DLD1 (cell line): Measurements from ENCODE around the gene SOWAHB.

Source experiments
- in situ Hi-C: cut with HindIII; loops from 2 replicates; pipeline ENCODE4 v1.10.0; 2017; ENCODE audit warnings: low sequenced_read_pairs

SOWAHB gene, protein sequence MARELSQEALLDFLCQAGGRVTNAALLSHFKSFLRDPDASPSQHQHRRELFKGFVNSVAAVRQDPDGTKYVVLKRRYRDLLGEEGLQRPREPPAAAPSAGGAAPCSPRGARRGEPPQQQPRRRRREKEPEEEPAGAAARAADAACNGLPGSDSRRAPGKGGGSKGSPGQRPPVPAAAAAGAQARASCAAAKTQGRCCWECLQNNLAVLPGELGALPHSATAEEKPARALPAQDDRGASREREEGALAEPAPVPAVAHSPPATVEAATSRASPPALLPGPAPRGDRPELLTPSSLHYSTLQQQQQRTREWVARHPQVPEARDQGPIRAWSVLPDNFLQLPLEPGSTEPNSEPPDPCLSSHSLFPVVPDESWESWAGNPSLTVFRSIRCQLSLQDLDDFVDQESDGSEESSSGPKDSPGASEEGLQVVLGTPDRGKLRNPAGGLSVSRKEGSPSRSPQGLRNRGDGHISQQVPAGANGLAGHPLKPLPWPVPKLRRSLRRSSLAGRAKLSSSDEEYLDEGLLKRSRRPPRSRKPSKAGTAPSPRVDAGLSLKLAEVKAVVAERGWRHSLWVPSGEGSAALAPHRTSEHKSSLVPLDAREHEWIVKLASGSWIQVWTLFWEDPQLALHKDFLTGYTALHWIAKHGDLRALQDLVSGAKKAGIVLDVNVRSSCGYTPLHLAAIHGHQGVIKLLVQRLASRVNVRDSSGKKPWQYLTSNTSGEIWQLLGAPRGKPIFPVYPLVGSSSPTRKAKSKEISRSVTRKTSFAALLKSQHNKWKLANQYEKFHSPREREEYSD

DNA sequence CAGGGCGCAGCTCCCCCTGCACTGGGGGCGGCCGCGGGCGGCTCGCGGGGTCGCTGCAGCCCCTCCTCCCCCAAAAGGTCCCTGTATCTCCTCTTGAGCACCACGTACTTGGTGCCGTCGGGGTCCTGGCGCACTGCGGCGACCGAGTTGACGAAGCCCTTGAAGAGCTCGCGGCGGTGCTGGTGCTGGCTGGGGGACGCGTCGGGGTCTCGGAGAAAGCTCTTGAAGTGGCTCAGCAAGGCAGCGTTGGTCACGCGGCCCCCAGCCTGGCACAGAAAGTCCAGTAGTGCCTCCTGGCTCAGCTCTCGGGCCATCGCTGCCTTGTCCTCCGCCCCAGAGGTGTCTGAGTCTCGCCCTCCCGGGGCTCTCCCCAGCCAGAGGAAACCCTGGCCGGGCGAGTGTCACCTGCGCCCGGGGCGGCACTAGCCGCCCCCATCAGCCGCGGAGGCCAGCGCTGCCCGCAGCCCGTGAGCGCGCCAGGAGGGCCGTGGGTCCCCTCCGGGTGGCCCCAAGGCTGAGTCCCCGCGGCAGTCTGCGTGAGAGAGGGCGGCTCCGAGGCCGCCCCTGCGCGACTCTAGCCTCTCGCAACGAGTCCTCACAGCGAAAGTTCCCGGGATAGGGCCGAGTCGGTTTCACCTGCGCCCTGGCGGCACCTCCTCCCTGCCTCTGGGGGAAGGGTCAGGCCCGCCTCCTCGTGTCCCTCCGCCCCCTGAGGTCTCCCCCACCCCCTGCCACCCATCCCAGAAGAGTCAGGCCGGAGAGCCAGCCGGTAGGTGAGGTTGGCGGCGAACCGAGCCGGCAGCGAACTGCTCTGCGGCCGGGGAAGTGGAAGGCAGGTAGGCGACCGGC lies at the start of gene SOWAHB:
TSS of gene SOWAHB (minus strand) at position 609 of the 849 bp plus-strand sequence. CDS start at position 314, 295 bp downstream.
- in situ Hi-C loops: no loop called here

DNA sequence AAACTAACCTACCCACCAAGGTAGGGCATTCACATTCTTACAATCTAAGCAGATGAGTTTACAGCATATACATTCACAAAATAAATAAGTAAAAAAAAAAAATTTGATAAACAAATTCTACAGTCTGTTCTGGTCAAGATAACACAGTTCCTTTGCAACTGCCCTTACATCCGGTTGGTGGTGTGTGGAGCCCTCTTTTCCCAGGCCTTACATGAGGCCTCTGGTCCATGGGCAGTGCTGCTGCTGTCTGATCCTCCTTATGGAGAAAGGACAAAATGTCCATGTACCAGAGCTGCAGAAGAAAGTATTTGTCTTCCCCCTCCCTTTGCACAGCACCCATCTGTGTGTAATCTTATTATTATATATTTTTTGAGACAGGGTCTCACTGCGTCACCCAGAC lies 49.4 kb upstream of the SOWAHB start:
- in situ Hi-C loops: no loop called here

DNA sequence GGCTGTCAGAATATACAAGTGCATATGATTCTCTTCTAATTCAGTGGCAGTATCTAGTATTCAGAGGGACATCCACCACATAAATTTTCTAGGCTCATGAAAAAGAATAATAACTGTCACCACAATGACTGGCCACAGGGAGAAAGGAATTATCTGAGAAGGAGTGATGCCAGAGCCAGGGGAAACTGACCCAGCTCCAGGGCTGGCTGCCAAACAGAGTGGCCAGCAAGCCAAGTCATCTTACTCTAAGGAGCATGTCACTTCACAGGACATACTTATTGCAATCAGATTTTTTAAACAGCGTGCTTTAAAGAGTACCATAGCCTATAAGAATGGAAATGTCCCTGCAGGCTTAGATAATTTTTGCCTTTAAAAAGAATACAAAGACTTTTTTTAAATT lies 45.8 kb upstream of the SOWAHB start:
- in situ Hi-C loops: no loop called here

DNA sequence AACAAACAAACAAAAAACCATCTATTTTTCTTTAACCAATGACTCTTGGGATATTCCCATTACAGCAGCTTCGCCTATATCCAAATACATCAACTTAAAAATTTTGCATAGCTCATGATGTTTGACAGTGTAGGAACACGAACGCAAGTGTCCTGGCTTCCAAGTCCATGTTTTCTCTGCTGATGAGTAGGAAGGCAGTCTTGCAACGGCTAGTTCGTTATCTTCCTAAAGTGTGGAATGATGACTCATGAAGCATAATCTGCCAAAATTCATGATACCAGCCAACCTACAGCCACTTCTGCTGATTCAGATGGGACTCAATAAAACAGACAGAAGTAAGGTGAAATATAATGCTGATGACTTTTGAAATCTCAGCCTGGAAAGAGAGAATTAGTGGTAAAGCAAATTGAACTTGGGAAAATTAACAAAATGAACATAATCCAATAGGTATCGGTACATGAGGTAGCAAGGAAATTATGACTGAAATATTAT lies 45.2 kb upstream of the SOWAHB start:
- in situ Hi-C loops: no loop called here

DNA sequence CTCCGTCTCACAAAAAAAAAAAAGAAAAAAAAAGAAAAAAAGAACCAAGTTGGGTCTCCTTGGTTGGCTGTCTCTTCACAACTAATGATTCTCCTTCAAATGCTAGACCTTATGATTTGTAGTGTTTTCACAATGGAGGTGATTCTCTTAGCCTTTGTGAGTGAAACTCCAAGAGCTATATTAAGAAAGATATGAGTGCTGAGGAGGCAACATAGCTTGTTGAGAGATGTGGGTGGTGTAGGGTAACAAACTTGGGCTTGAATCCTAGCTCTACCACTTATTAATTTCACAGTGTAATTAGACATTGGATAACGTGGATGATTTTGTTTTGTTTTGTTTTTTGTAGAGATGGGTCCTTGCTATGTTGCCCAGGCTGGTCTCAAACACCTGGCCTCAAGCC lies 41.2 kb upstream of the SOWAHB start:
- in situ Hi-C loops: no loop called here

DNA sequence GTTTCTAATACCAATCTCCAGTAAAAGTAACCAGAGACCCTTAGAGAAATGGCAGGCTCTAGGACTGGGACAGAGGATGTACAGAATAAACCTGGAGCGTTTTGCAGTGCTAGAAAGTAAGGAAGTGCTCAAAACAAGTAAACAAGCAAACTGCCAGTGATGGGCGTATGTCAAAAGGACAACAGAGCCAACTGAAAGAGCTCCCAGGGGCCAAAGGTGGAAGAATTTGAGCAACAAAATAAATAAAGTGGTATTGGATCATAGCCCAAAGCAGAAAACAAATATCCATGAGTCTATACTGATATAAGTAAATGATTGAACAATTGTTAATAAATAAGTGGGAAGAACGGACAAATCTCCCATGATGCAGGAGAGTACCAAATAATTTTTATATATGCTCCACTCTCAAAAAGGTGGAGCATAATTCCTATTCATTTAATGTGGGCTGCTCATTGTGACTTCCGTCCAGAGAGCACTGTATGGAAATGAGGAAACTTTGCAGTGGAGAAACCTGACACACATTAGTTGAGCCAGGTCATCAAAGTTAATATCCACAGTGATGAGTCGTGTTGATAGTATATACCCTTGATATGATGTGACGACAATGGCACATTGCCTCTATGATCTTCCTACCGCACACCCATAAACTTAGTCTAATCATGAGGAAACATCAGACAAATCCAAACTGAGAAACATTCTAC lies 33.8 kb upstream of the SOWAHB start:
- in situ Hi-C loops: no loop called here

DNA sequence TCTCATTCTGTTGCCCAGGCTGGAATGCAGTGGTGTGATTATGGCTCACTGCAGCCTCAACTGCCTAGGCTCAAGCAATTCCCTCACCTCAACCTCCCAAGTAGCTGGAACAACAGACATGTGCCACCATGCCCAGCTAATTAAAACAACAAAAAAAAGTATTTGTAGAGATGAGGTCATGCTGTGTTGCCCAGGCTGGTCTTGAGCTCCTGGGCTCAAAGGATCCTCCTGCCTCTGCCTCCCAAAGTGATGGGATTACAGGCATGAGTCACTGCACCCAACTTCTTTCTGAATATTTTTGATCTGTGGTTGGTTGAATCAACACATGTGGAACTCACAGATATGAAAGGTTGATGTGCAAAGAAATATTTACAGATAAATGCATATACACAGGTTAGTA lies 33.1 kb upstream of the SOWAHB start:
- in situ Hi-C loops: no loop called here

DNA sequence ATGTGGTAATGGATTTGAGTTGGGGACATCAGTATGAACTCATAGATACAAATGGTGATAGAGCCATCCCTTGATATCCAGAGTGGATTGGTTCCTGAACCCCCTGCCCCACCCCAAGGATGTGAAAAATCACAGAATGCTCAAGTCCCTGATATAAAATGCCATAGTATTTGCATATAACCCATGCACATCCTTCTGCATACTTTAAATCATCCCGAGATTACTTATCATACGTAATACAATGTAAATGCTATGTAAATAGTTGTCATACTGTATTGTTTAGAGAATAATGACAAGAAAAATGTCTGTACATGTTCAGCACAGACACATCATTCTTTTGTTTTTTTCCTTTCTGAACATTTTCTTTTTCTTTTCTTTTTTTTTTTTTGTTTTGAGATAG lies 32.7 kb upstream of the SOWAHB start:
- in situ Hi-C loops: no loop called here

DNA sequence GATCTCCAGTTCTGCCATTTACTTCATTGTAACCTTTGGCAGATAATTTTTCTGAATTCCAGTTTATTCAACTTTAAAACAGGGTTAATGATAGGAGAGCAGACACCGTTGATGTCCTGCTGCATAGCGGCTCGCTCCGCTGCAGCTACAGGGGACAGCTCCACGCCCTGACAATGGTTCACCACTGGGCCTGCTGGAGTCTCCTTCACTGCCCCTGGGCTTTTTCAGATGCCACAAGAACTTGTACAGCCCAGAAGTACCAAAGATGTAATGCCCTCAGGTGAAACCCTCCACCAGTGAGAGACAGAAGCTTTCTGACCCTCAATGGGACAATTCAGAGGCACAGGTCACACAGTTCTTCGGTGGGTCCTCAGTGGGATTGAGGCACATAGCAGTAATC lies 28.9 kb upstream of the SOWAHB start:
- in situ Hi-C loops: no loop called here

DNA sequence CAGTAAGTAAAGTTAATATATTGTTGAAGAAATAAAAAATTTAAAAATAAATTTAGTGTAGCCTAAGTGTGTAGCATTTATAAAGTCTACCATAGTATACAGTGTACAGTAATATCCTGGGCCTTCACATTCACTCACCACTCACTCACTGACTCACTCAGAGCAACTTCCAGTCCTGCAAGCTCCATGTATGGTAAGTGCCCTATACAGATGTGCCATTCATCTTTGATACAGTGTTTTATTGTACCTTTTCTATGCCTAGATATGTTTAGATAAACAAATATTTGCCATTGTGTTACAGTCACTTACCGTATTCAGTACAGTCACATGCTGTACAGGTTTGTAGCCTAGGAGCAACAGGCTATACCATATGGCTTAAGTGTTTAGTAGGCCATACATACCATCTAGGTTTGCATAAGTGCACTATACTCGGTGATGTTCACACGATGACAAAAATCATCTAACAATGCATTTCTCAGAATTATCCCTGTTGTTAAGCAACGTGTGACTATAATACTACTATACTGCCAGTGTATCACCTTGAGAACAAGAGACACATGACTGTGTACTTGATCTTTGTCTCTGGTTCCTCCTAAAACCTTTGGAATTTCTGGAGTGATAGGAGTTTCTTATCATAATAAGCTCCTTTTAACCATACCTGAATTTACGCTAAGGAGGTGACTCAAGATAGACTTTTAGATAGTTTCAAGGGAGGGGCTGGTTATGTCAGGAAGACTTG lies 25.8 kb upstream of the SOWAHB start:
- in situ Hi-C loops: no loop called here

DNA sequence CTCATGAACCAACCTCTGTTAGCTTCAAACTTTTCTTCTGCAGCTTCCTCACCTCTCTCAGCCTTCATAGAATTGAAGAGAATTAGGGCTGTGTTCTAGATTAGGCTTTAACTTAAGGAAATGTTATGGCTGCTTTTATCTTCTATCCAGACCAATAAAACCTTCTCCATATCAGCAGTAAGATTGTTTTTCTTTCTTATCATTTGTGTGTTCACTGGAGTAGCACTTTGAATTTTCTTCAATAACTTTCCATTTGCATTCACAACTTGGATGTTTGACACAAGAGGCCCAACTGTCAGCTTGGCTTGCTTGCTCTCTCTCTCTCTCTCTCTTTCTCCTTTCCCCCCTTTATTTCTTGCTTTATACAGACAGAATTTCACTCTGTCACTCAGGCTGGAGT lies 22.8 kb upstream of the SOWAHB start:
- in situ Hi-C loops: no loop called here

DNA sequence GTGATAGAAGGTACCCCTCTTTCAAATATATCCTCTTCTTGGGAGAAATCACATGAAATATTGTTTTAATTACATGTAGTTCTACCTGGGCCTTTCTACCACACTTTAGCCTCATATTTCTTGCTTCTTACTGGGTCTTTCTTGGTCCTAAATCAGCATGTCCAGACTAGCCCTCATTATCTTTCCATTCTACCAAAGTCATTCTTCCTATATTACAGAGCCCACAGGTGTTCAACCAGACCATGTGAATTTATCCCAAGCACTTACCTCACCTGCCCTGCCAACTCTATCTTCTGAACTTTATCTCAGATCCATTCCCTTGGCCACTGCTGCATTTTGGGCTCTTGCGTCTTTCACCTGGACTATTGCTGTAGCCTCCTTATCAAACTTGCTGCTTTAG lies 11.8 kb upstream of the SOWAHB start:
- in situ Hi-C loops: no loop called here

DNA sequence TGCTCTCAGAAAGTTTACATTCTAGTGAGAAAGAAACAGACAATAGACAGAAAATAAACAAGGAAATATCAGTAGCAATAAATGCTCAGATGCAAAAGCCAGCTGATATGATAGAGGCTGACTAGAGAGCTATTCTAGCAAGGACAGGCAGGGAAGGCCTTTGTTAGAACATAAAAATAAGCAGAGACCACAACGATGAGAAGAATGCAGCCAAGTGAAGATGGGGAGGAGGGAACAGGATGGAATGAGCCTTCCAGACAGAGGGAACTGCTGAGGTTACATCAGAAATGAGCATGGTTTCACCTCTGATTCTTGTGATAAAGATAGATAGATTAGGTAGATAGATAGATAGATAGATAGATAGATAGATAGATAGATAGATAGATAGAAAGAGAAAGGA lies 7.6 kb upstream of the SOWAHB start:
- in situ Hi-C loops: no loop called here

DNA sequence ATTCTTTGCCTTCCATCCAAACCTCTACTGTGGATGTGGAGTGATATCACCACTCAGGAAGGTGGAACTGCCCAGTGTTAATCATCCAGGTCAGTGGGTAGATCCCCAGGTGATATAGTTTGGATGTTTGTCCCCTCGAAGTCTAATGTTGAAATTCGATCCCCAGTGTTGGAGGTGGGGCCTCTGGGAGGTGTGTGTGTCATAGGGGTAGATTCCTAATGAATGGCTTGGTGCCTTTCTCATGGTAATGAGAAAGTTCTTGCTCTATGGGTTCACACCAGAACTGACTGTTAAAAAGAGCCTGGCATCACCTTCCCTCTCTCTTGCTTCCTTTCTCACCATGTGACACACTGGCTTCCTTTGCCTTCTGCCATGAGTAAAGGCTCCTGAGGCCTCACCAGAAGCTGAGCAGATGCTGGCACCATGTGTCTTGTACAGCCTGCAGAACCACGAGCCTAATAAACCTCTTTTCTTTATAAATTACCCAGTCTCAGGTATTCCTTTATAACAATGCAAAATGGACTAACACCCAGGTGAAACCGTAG lies 6.8 kb upstream of the SOWAHB start:
- in situ Hi-C loops: no loop called here

DNA sequence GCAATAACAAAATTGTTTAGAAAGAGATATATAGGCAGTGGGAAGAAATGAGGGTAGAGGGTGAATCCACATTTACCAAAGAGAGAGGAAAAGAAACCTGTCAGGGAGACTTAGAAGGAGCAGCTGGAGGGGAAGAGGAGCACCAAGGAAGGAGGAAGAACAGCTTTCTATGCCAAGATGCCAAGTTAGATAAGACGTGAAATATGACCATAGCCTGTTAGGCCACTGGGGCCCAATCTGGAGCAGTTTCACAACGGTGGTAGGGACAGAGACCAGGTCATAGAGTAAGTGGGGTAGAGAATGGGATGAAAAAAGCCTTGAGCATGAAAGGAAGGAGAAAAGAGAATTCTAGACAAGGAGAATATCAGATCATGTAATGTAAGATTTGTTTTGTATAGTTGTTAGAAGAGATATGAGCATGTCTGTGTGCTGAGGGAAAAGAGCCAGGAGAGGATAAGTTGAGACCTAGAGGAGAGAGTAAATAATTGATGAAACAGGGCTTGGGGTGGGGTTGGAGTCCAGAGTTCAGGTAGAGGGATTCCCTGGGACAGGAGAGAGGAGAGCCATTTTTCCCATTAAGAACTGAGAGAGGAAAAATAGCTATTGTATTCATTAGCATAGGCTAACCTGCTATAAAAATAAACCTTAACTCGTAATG lies 4.4 kb upstream of the SOWAHB start:
- in situ Hi-C loops: no loop called here

DNA sequence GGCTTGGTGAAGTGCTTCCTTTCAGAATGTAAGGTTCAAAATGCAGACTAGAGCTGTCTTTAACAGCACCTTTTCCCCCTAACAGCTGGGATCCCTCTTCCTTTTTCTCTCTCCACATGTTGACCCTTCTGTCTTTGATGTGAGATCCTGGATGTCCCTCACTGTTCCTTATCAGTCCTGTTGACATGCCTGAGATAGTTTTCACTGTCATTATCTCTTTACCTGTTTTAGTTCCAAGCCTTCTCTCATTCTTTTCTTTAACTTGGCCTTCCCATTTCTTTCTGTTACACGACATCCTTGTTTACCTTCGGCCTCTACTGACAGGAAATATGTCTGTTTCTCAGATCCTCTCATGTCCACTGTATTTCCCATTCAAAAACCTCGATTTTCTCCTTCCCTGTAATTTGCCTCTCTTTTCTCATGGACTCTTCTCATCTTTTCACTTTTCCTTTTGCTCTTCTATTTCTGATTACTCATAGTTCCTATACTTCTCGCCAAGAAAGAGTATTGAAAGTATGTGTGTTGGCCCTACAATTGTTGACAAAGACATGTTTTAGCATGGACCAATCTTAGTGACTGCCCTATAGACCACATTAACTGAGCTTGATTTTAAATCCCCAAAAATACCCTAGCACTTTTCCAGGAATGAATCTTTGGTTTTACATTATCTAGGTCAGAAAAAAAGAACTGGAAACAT lies 1.2 kb upstream of the SOWAHB start:
- in situ Hi-C loops: no loop called here

DNA sequence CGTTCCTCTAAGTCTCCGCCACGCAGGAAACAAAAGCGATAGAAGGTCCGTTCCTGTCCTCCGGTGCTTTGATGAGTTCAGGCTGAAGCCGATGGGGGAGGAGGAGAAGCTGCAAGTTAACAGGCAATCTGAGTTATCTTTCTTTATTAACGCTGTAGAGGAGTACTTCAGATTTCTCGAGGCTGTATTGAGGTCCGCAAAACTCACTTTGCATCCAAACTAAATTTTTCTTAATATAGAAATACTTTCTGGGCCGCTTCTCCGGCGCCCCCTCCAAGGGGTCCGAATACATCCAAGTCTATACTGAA lies 395 bp upstream of the SOWAHB start:
- in situ Hi-C loops: no loop called here

DNA sequence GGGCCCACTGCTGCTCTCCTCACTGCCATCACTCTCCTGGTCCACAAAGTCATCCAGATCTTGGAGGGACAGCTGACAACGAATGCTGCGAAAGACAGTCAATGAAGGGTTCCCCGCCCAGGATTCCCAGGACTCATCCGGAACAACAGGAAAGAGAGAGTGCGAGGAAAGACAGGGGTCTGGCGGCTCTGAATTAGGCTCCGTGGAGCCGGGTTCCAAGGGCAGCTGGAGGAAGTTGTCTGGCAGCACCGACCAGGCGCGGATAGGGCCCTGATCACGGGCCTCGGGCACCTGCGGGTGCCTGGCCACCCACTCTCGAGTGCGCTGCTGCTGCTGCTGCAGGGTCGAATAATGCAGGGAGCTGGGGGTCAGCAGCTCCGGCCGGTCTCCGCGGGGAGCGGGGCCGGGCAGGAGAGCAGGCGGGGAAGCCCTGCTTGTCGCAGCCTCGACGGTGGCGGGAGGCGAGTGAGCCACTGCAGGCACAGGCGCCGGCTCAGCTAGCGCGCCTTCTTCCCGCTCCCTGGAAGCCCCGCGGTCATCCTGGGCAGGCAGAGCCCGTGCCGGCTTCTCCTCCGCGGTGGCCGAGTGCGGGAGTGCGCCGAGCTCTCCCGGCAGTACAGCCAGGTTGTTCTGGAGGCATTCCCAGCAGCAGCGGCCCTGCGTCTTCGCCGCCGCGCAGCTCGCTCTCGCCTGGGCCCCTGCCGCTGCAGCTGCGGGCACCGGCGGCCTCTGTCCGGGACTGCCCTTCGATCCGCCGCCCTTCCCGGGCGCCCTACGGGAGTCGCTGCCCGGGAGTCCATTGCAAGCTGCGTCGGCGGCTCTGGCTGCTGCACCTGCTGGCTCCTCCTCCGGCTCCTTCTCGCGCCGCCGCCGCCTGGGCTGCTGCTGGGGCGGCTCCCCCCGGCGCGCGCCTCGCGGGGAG lies 1.1 kb downstream of the SOWAHB start:
- in situ Hi-C loops: no loop called here
